Osteoblast (primary cell): ENCODE measurements around the gene C5orf24. TPM values are rescaled to one million over a fixed set of nuclear protein-coding genes. Genes with fewer than 3 reads are reported as not detected.
A peak's percentile ranks its signal among the peaks of the same experiment; 100 is the strongest.

Experiments used
- DNase-seq: peaks from one replicate; pipeline ENCODE4 v3.0.0; 2011; ENCODE audit warnings: low spot score, mixed read lengths; ENCODE audit not compliant: insufficient read length; ENCODE audit errors: missing footprints
- H2AFZ ChIP-seq: 2 replicates; pipeline ENCODE4 v1.6.0; 2011; ENCODE audit warnings: mild to moderate bottlenecking, low read length
- H3K27ac ChIP-seq: 2 replicates; pipeline ENCODE4 v1.5.1; 2011; ENCODE audit warnings: mild to moderate bottlenecking, low read depth, low read length, moderate library complexity
- H3K27me3 ChIP-seq: 2 replicates; pipeline ENCODE4 v1.6.0; 2012; ENCODE audit warnings: mild to moderate bottlenecking, control low read depth, inconsistent platforms, low read length, moderate library complexity; ENCODE audit not compliant: insufficient read depth
- H3K36me3 ChIP-seq: 2 replicates; pipeline ENCODE4 v1.5.1; 2011; ENCODE audit warnings: mild to moderate bottlenecking, low read length, control low read depth, moderate library complexity; ENCODE audit not compliant: insufficient read depth
- H3K4me1 ChIP-seq: 2 replicates; pipeline ENCODE4 v1.5.1; 2011; ENCODE audit warnings: mild to moderate bottlenecking, low read length, control low read depth, moderate library complexity; ENCODE audit not compliant: insufficient read depth
- H3K4me2 ChIP-seq: 2 replicates; pipeline ENCODE4 v1.6.0; 2011; ENCODE audit warnings: mild to moderate bottlenecking, low read length; ENCODE audit not compliant: insufficient read depth
- H3K4me3 ChIP-seq: fragments of 200-600 bp; sonication (generic); 3 replicates; pipeline ENCODE4 v1.5.1; 2012; ENCODE audit warnings: mild to moderate bottlenecking, low read length, inconsistent platforms; ENCODE audit not compliant: insufficient read depth
- H3K79me2 ChIP-seq: 2 replicates; pipeline ENCODE4 v1.6.0; 2012; ENCODE audit warnings: mild to moderate bottlenecking, low read length, control low read depth, inconsistent platforms; ENCODE audit not compliant: insufficient read depth
- H3K9me3 ChIP-seq: 2 replicates; pipeline ENCODE4 v1.5.1; 2011; ENCODE audit warnings: low read depth, low read length, control low read depth
- H4K20me1 ChIP-seq: 2 replicates; pipeline ENCODE4 v1.6.0; 2012; ENCODE audit warnings: mild to moderate bottlenecking, low read length, control low read depth; ENCODE audit not compliant: insufficient read depth
- CTCF ChIP-seq: IDR thresholded peaks from 2 replicates; pipeline ENCODE4 v1.5.1; 2011; ENCODE audit warnings: mild to moderate bottlenecking, low read depth, low read length, moderate library complexity; ENCODE audit errors: extremely low read depth
- total RNA-seq: library from RNA; depleted of rRNA; stranded (reverse); fragments of >200 nt; gene quantifications from 2 replicates; pipeline ENCODE4 v1.2.3, GENCODE V29; 2012

Gene C5orf24
- 46.3 and 48.3 TPM in 2 replicates for total RNA-seq

GRCh38 chr5:134845852-134846640 lies at the start of gene C5orf24:
Gene C5orf24, plus strand, starts transcription at chr5:134845968. Its CDS starts 8,933 bp downstream, at chr5:134854901.
- H3K27ac ChIP-seq: peak within 1 kb of the TSS; percentile 89
- H3K9me3 ChIP-seq: no peaks in the 10 kb centered on the region
- H2AFZ ChIP-seq: peak within 1 kb of the TSS; percentile 78
- H3K4me2 ChIP-seq: peak within 1 kb of the TSS; percentile 87
- H3K4me1 ChIP-seq: peaks cover 31% of the 10 kb centered on the region
- peak within 1 kb of the TSS; percentile 94 for H3K4me3 ChIP-seq
- H3K36me3 ChIP-seq: peaks cover 7% of the 10 kb centered on the region
- H4K20me1 ChIP-seq: peaks cover 12% of the 10 kb centered on the region
- TF ChIP-seq CTCF: no peak
- peaks cover 46% of the 10 kb centered on the region for H3K79me2 ChIP-seq
- no peaks in the 10 kb centered on the region for H3K27me3 ChIP-seq
- DNase-seq: peak; percentile 96

GRCh38 chr5:134798468-134798867 lies 47.3 kb upstream of the C5orf24 start:
- H3K9me3 ChIP-seq: no peaks in the 10 kb centered on the region
- no peak for TF ChIP-seq CTCF
- H3K4me3 ChIP-seq: no peak overlapping the region
- H3K79me2 ChIP-seq: peaks cover 3% of the 10 kb centered on the region
- no peak overlapping the region for H2AFZ ChIP-seq
- no peak overlapping the region for H3K4me2 ChIP-seq
- no peaks in the 10 kb centered on the region for H3K27me3 ChIP-seq
- H3K4me1 ChIP-seq: no peaks in the 10 kb centered on the region
- no peak for DNase-seq
- H4K20me1 ChIP-seq: no peaks in the 10 kb centered on the region
- H3K36me3 ChIP-seq: peaks cover 43% of the 10 kb centered on the region
- no peak overlapping the region for H3K27ac ChIP-seq

- TF ChIP-seq CTCF: no peak
- Histone ChIP-seq H3K4me1 (peaks cover 5% of the 10 kb centered on the region), H3K36me3 (peaks cover 33% of the 10 kb centered on the region), H3K4me2 (no peak overlapping the region), H3K27me3 (no peaks in the 10 kb centered on the region), H2AFZ (no peak overlapping the region), H3K79me2 (peaks cover 3% of the 10 kb centered on the region), H3K9me3 (no peaks in the 10 kb centered on the region), H3K27ac (no peak overlapping the region), H3K4me3 (no peak overlapping the region), H4K20me1 (no peaks in the 10 kb centered on the region)
- DNase-seq: no peak
Observed at GRCh38 chr5:134803821-134804220, 41.9 kb upstream of the C5orf24 start.

- H3K4me3 ChIP-seq: no peak overlapping the region
- no peak for DNase-seq
- H2AFZ ChIP-seq: no peak overlapping the region
- no peaks in the 10 kb centered on the region for H3K4me1 ChIP-seq
- no peak overlapping the region for H3K27ac ChIP-seq
- H3K79me2 ChIP-seq: no peaks in the 10 kb centered on the region
- H3K4me2 ChIP-seq: no peak overlapping the region
- H3K9me3 ChIP-seq: no peaks in the 10 kb centered on the region
- H4K20me1 ChIP-seq: no peaks in the 10 kb centered on the region
- H3K36me3 ChIP-seq: peaks cover 50% of the 10 kb centered on the region
- TF ChIP-seq CTCF: no peak
- no peaks in the 10 kb centered on the region for H3K27me3 ChIP-seq
Observed at GRCh38 chr5:134813407-134813806, 32.4 kb upstream of the C5orf24 start.
